ENCODE data around the gene KRT37. TPM values are rescaled to one million over a fixed set of nuclear protein-coding genes. Genes with fewer than 3 reads are reported as not detected.
"Not testable (repeated sequence)": the region's sequence is repeated elsewhere in the genome, so short reads cannot be mapped to it uniquely, and the experiment has no call there.

Gene KRT37
- total and polyA plus RNA-seq, 7 donors, result not detected

- TF ChIP-seq CTCF (IDR thresholded peaks at IDR 0.05) (no peak), POLR2AphosphoS5 (IDR thresholded peaks at IDR 0.05) (no peak), EP300 (IDR thresholded peaks at IDR 0.05) (no peak), POLR2A (IDR thresholded peaks at IDR 0.05) (no peak)
- H3K4me1 ChIP-seq, result peaks cover 0 to 14% (median 5%) of the 10 kb centered on the region in 4 donors
- intact Hi-C loops (cut with DNase I), result no loop called here
- H3K9me3 ChIP-seq, result no peaks in the 10 kb centered on the region
- peak overlapping the region in 1 of 4 donors; percentile 4 for H3K27ac ChIP-seq
- no peak for DNase-seq
- no peaks in the 10 kb centered on the region for H3K27me3 ChIP-seq
- no peaks in the 10 kb centered on the region for H3K36me3 ChIP-seq
- WGBS, 2 donors, result 60 to 67% methylated on average over 5 of the region's 5 CpGs
- H3K4me3 ChIP-seq, result no peak overlapping the region
Observed at GRCh38 chr17:41434415-41434814, 10.0 kb upstream of the KRT37 start.

- no peaks in the 10 kb centered on the region for H3K9me3 ChIP-seq
- intact Hi-C loops (cut with DNase I), result no loop called here
- 57% methylated on average over 4 of the region's 4 CpGs for WGBS, 2 donors
- TF ChIP-seq CTCF (IDR thresholded peaks at IDR 0.05) (no peak), POLR2A (IDR thresholded peaks at IDR 0.05) (no peak)
- no peaks in the 10 kb centered on the region for H3K27me3 ChIP-seq
- no peak for DNase-seq
- H3K36me3 ChIP-seq, result no peaks in the 10 kb centered on the region
- H3K4me3 ChIP-seq, result no peak overlapping the region
- H3K27ac ChIP-seq, result no peak overlapping the region
- peaks cover 0 to 14% (median 5%) of the 10 kb centered on the region in 4 donors for H3K4me1 ChIP-seq
Observed at GRCh38 chr17:41434005-41434404, 9.6 kb upstream of the KRT37 start.

GRCh38 chr17:41433586-41433985, 9.2 kb upstream of the KRT37 start:
- H3K4me3 ChIP-seq, result no peak overlapping the region
- no peaks in the 10 kb centered on the region for H3K27me3 ChIP-seq
- peaks cover 0 to 14% (median 5%) of the 10 kb centered on the region in 4 donors for H3K4me1 ChIP-seq
- intact Hi-C loops (cut with DNase I), result no loop called here
- no peak for DNase-seq
- TF ChIP-seq POLR2A (IDR thresholded peaks at IDR 0.05), result no peak
- TF ChIP-seq POLR2AphosphoS5 (IDR thresholded peaks at IDR 0.05), result no peak
- no peak for TF ChIP-seq EP300 (IDR thresholded peaks at IDR 0.05)
- no peak for TF ChIP-seq CTCF (IDR thresholded peaks at IDR 0.05)
- no peak overlapping the region for H3K27ac ChIP-seq
- H3K36me3 ChIP-seq, result no peaks in the 10 kb centered on the region
- 61% methylated on average over 4 of the region's 4 CpGs for WGBS, 2 donors
- H3K9me3 ChIP-seq, result no peaks in the 10 kb centered on the region

- 82 to 89% methylated on average over 9 of the region's 9 CpGs for WGBS, 2 donors
- H3K9me3 ChIP-seq; intact Hi-C loops (cut with DNase I); H3K27me3 ChIP-seq; H3K36me3 ChIP-seq; DNase-seq; H3K4me3 ChIP-seq; H3K27ac ChIP-seq: not testable (repeated sequence)
- peaks cover 0 to 14% (median 5%) of the 10 kb centered on the region in 4 donors for H3K4me1 ChIP-seq
Observed at GRCh38 chr17:41430376-41430775, 6.0 kb upstream of the KRT37 start.

GRCh38 chr17:41429667-41430066, 5.3 kb upstream of the KRT37 start:
- H3K4me3 ChIP-seq, result no peak overlapping the region
- no peak overlapping the region for H3K27ac ChIP-seq
- no peaks in the 10 kb centered on the region for H3K36me3 ChIP-seq
- intact Hi-C loops (cut with DNase I), result no loop called here
- 78 to 79% methylated on average over 7 of the region's 7 CpGs for WGBS, 2 donors
- peaks cover 0 to 11% (median 5%) of the 10 kb centered on the region in 4 donors for H3K4me1 ChIP-seq
- peaks cover 0 to 3% (median 0%) of the 10 kb centered on the region in 3 donors for H3K27me3 ChIP-seq
- no peak for DNase-seq
- H3K9me3 ChIP-seq, result no peaks in the 10 kb centered on the region
- no peak for TF ChIP-seq CTCF (IDR thresholded peaks at IDR 0.05)
- no peak for TF ChIP-seq EP300 (IDR thresholded peaks at IDR 0.05)
- TF ChIP-seq POLR2A (IDR thresholded peaks at IDR 0.05), result no peak
- no peak for TF ChIP-seq POLR2AphosphoS5 (IDR thresholded peaks at IDR 0.05)
